ENCODE data around the gene TTLL3. TPM values are rescaled to one million over a fixed set of nuclear protein-coding genes. Genes with fewer than 3 reads are reported as not detected.

TTLL3 gene
- total RNA-seq, 1 donor from 2014 or later, result 33.6 TPM

GRCh38 chr3:9776896-9777693, 33.0 kb upstream of the TTLL3 start:
- intact Hi-C loops (cut with micrococcal nuclease), result no loop called here
- DNase-seq (ENCODE audit: low spot score), result no peak
- Mint-ChIP-seq H3K9me3 (peaks cover 3% of the 10 kb centered on the region), H3K36me3 (ENCODE audit: low read depth) (peaks cover 23% of the 10 kb centered on the region), H3K27ac (peak overlapping the region; percentile 90), H3K27me3 (ENCODE audit: insufficient read depth) (no peaks in the 10 kb centered on the region), H3K4me3 (peak overlapping the region; percentile 53), H3K4me1 (ENCODE audit: low read depth) (peaks cover 55% of the 10 kb centered on the region)

GRCh38 chr3:9777694-9778021, 32.4 kb upstream of the TTLL3 start:
- Mint-ChIP-seq H3K27ac (peak overlapping the region; percentile 90), H3K4me3 (peak overlapping the region; percentile 53), H3K4me1 (ENCODE audit: low read depth) (peaks cover 55% of the 10 kb centered on the region), H3K36me3 (ENCODE audit: low read depth) (peaks cover 24% of the 10 kb centered on the region), H3K27me3 (ENCODE audit: insufficient read depth) (no peaks in the 10 kb centered on the region), H3K9me3 (peaks cover 3% of the 10 kb centered on the region)
- DNase-seq (ENCODE audit: low spot score), result no peak
- intact Hi-C loops (cut with micrococcal nuclease), result loop anchor here (1.0 to 2.0 kb wide), 6 partner anchors 8 to 67 kb away; partner anchors contain the start of genes BRPF1, CAMK1, RPUSD3 and TADA3

GRCh38 chr3:9778143-9779074, 31.7 kb upstream of the TTLL3 start:
- intact Hi-C loops (cut with micrococcal nuclease), result loop anchor here (1.0 to 2.0 kb wide), 6 partner anchors 9 to 66 kb away; partner anchors contain the start of genes BRPF1, CAMK1, RPUSD3 and TADA3
- peak overlapping the region; percentile 90 for H3K27ac Mint-ChIP-seq
- peak; percentile 16 for DNase-seq (ENCODE audit: low spot score)
- peaks cover 28% of the 10 kb centered on the region for H3K36me3 Mint-ChIP-seq (ENCODE audit: low read depth)
- no peaks in the 10 kb centered on the region for H3K27me3 Mint-ChIP-seq (ENCODE audit: insufficient read depth)
- H3K4me3 Mint-ChIP-seq, result peak overlapping the region; percentile 53
- peaks cover 55% of the 10 kb centered on the region for H3K4me1 Mint-ChIP-seq (ENCODE audit: low read depth)
- H3K9me3 Mint-ChIP-seq, result peaks cover 3% of the 10 kb centered on the region

GRCh38 chr3:9779075-9779593, 30.9 kb upstream of the TTLL3 start:
- intact Hi-C loops (cut with micrococcal nuclease), result loop anchor here (2.0 kb wide), 1 partner anchor 66 kb away; the partner anchor contains the start of gene RPUSD3
- H3K4me1 Mint-ChIP-seq (ENCODE audit: low read depth), result peaks cover 55% of the 10 kb centered on the region
- H3K27me3 Mint-ChIP-seq (ENCODE audit: insufficient read depth), result no peaks in the 10 kb centered on the region
- peaks cover 3% of the 10 kb centered on the region for H3K9me3 Mint-ChIP-seq
- H3K4me3 Mint-ChIP-seq, result peak overlapping the region; percentile 45
- H3K36me3 Mint-ChIP-seq (ENCODE audit: low read depth), result peaks cover 30% of the 10 kb centered on the region
- no peak for DNase-seq (ENCODE audit: low spot score)
- H3K27ac Mint-ChIP-seq, result peak overlapping the region; percentile 90

- Mint-ChIP-seq H3K4me3 (peak overlapping the region; percentile 31), H3K27ac (peak overlapping the region; percentile 90)
These were observed 30.2 kb upstream of the TTLL3 start for GRCh38 chr3:9779721-9780457.

GRCh38 chr3:9780458-9780812, 29.6 kb upstream of the TTLL3 start:
- peaks cover 32% of the 10 kb centered on the region for H3K36me3 Mint-ChIP-seq (ENCODE audit: low read depth)

More at GRCh38 chr3:9779721-9780457, 30.2 kb upstream of the TTLL3 start:
- Mint-ChIP-seq H3K9me3 (peaks cover 3% of the 10 kb centered on the region), H3K36me3 (ENCODE audit: low read depth) (peaks cover 31% of the 10 kb centered on the region), H3K27me3 (ENCODE audit: insufficient read depth) (no peaks in the 10 kb centered on the region), H3K4me1 (ENCODE audit: low read depth) (peaks cover 55% of the 10 kb centered on the region)
- DNase-seq (ENCODE audit: low spot score), result peak; percentile 23
- intact Hi-C loops (cut with micrococcal nuclease), result loop anchor here (2.0 kb wide), 1 partner anchor 65 kb away; the partner anchor contains the start of gene RPUSD3

GRCh38 chr3:9780910-9781309, 29.2 kb upstream of the TTLL3 start:
- intact Hi-C loops (cut with micrococcal nuclease), result no loop called here
- Mint-ChIP-seq H3K4me3 (no peak overlapping the region), H3K27ac (peak overlapping the region; percentile 90), H3K9me3 (peaks cover 3% of the 10 kb centered on the region), H3K4me1 (ENCODE audit: low read depth) (peaks cover 56% of the 10 kb centered on the region), H3K27me3 (ENCODE audit: insufficient read depth) (no peaks in the 10 kb centered on the region), H3K36me3 (ENCODE audit: low read depth) (peaks cover 34% of the 10 kb centered on the region)
- no peak for DNase-seq (ENCODE audit: low spot score)

More at GRCh38 chr3:9780458-9780812, 29.6 kb upstream of the TTLL3 start:
- H3K9me3 Mint-ChIP-seq, result peaks cover 3% of the 10 kb centered on the region
- intact Hi-C loops (cut with micrococcal nuclease), result no loop called here
- no peaks in the 10 kb centered on the region for H3K27me3 Mint-ChIP-seq (ENCODE audit: insufficient read depth)
- H3K4me1 Mint-ChIP-seq (ENCODE audit: low read depth), result peaks cover 53% of the 10 kb centered on the region
- peak overlapping the region; percentile 90 for H3K27ac Mint-ChIP-seq
- no peak for DNase-seq (ENCODE audit: low spot score)
- no peak overlapping the region for H3K4me3 Mint-ChIP-seq

GRCh38 chr3:9781551-9781950, 28.5 kb upstream of the TTLL3 start:
- no peak overlapping the region for H3K4me3 Mint-ChIP-seq
- no peak for DNase-seq (ENCODE audit: low spot score)
- no peaks in the 10 kb centered on the region for H3K27me3 Mint-ChIP-seq (ENCODE audit: insufficient read depth)
- peaks cover 39% of the 10 kb centered on the region for H3K36me3 Mint-ChIP-seq (ENCODE audit: low read depth)
- intact Hi-C loops (cut with micrococcal nuclease), result no loop called here
- H3K4me1 Mint-ChIP-seq (ENCODE audit: low read depth), result peaks cover 59% of the 10 kb centered on the region
- H3K27ac Mint-ChIP-seq, result peak overlapping the region; percentile 70
- H3K9me3 Mint-ChIP-seq, result peaks cover 3% of the 10 kb centered on the region

- intact Hi-C loops (cut with micrococcal nuclease), result no loop called here
- Mint-ChIP-seq H3K9me3 (peaks cover 3% of the 10 kb centered on the region), H3K4me3 (no peak overlapping the region), H3K27me3 (ENCODE audit: insufficient read depth) (no peaks in the 10 kb centered on the region), H3K4me1 (ENCODE audit: low read depth) (peaks cover 58% of the 10 kb centered on the region), H3K27ac (peak overlapping the region; percentile 49), H3K36me3 (ENCODE audit: low read depth) (peaks cover 43% of the 10 kb centered on the region)
- DNase-seq (ENCODE audit: low spot score), result no peak
These were observed 28.0 kb upstream of the TTLL3 start for GRCh38 chr3:9781978-9782603.

GRCh38 chr3:9782770-9783169, 27.3 kb upstream of the TTLL3 start:
- intact Hi-C loops (cut with micrococcal nuclease), result no loop called here
- no peaks in the 10 kb centered on the region for H3K27me3 Mint-ChIP-seq (ENCODE audit: insufficient read depth)
- DNase-seq (ENCODE audit: low spot score), result no peak
- H3K9me3 Mint-ChIP-seq, result peaks cover under 1% of the 10 kb centered on the region
- H3K4me3 Mint-ChIP-seq, result no peak overlapping the region
- peaks cover 48% of the 10 kb centered on the region for H3K36me3 Mint-ChIP-seq (ENCODE audit: low read depth)
- peaks cover 58% of the 10 kb centered on the region for H3K4me1 Mint-ChIP-seq (ENCODE audit: low read depth)
- no peak overlapping the region for H3K27ac Mint-ChIP-seq

GRCh38 chr3:9783954-9784353, 26.1 kb upstream of the TTLL3 start:
- no peaks in the 10 kb centered on the region for H3K9me3 Mint-ChIP-seq
- H3K4me1 Mint-ChIP-seq (ENCODE audit: low read depth), result peaks cover 49% of the 10 kb centered on the region
- no peak overlapping the region for H3K4me3 Mint-ChIP-seq
- H3K27me3 Mint-ChIP-seq (ENCODE audit: insufficient read depth), result no peaks in the 10 kb centered on the region
- intact Hi-C loops (cut with micrococcal nuclease), result no loop called here
- no peak overlapping the region for H3K27ac Mint-ChIP-seq
- no peak for DNase-seq (ENCODE audit: low spot score)
- H3K36me3 Mint-ChIP-seq (ENCODE audit: low read depth), result peaks cover 51% of the 10 kb centered on the region

- H3K36me3 Mint-ChIP-seq (ENCODE audit: low read depth), result peaks cover 54% of the 10 kb centered on the region
- DNase-seq (ENCODE audit: low spot score), result no peak
- H3K27ac Mint-ChIP-seq, result peak overlapping the region; percentile 48
- no peaks in the 10 kb centered on the region for H3K9me3 Mint-ChIP-seq
- peaks cover 41% of the 10 kb centered on the region for H3K4me1 Mint-ChIP-seq (ENCODE audit: low read depth)
- intact Hi-C loops (cut with micrococcal nuclease), result no loop called here
- no peaks in the 10 kb centered on the region for H3K27me3 Mint-ChIP-seq (ENCODE audit: insufficient read depth)
- no peak overlapping the region for H3K4me3 Mint-ChIP-seq
These were observed 25.1 kb upstream of the TTLL3 start for GRCh38 chr3:9784965-9785364.
